ENCODE measurements around the gene TROAP.

The TROAP gene

DNA sequence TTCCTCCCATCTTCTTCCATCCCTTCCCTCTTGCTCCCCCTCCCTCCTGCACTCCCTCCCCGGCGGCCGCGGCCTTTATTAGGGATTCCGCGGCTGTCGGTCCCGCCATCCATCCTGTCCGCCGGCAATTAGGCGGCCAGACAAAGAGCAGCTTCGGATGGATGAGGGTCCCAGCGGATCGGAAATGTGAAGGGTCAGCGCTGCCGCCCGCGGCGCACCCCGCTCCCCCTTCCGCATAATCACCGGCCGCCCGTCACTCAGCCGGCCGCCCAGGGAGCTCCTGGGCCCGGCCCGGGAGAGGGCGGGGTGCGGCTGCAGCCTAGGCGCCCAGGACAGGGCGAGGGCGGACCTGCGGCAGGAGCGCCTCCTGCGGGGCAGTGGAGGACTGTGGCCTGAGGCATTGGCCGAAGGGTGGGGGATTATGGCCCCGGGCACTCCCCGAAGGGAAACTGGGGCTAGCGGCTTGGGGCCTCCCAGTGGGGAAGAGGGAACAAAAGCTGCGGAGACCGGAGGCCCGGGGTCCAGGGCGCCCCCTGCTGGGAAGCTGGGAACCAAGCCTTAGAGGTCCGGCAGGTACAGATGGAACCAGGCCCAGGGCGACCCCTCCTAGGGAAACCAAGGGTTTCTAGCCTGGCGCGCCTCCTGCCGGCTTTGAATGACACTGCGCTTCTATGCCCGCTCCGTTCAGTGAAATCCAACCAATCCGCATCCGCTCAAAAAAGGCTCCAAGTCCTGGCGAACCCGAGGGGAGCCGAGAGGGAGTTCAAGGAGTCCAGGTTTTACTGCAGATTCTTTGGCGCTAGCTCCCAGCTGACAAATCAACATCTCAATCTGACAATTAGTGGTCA lies 19.2 kb downstream of the TROAP start:
- DNase-seq (ENCODE audit: low read depth in 2 of 2): peak; percentile 60 to 73

DNA sequence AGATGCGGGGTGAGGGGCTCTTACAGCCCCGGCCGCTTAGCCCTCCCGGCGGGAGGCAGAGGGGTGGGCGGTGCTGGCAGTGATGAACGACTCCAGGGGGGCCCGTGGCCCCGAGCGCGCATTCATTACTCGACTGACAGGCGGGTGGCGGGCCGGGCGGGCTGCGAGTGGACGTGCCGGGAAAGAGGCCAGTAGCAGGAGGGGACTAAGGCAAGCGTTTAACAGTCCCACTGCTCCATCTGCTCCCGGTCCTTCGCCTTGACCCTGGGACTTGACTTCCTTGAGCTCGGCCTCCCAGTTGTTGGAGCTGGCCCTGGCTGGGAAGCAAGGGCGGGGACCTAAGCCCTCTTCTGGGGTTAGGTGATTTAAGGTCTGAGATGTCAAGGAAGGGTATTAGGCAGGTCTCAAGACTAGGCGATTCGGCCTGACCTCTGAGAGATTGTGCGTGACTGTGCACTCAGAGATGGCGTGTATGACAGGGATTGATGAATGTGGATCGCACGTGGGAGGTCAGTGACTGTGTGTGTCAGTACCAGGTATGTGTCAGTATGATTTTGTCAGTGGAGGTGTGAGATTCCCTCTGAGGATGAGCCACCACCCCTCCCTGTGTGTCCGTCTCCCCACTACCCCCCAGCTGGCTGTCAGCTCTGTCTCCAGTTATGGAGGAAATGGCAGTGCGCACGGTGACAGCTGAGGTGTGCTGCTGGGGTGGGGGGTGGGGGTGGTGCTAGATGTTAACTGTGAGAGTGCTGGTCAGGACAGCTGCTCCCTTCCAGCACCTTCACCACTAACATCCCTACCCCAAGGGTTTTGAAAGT lies 20.1 kb downstream of the TROAP start:
- DNase-seq (ENCODE audit: low read depth in 2 of 2): peak in 1 of 2 donors; percentile 50

DNA sequence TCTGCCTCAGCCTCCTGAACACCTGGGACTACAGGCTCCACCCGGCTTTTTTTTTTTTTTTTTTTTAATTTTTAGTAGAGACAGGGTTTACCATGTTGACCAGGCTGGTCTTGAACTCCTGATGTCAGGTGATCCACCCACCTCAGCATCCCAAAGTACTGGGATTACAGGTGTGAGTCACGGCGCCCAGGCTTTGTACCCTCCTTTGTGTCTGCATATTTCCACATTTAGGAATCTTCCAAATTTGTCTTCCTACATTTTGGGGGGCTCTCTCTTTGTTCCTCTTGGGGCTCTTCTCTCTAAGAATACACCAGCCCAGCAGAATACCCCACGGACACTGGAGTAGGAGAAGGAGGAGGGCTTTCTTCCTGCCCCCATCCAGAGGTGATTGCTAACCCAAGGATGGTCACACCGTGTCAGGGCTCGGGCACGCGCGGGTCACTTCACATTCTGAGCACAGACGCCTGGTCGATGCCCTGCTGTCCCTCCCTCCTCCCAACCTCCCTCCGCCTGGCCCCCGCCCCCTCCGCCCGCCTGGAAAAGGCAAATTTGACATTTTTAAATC lies 21.5 kb downstream of the TROAP start:
- no peak for DNase-seq (ENCODE audit: low read depth in 2 of 2)

DNA sequence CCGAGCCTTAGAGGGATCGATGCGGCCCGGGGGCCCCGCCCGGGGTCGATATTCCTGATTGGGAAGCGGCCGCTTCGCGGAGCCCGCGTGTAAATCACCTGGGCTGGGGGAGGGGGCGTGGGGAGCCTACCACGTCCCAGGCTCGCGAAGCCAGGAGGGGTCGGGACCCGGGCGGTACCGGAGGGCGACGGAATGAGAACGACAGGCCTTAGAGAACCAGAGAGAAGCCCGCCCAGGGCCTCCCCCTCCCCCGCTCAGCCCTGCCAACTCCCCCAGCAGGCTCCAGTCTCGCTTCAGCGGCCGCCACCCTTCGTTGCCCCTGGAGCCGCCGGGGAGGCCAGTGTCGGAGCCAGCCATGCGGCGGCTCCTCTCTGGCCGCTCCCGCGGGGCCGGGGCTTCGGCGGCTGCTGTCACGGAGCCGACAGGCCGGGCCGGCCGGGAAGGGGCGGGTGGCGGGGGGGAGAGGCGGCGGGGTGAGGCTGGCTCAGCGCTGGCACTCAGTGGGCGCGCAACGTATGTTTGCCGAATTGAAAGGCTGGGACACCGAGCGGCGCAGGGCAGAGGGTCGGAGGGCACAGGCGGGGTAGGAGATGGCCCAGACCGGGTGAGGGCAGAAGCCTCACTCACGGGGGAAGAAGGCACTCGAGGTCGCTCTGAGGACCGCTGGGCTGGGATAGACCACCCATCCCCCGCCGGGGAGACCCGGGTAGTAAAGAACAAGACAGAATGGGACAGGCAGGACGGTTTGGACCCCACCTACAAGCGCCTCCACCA lies 22.2 kb downstream of the TROAP start:
- no peak for DNase-seq (ENCODE audit: low read depth in 2 of 2)

DNA sequence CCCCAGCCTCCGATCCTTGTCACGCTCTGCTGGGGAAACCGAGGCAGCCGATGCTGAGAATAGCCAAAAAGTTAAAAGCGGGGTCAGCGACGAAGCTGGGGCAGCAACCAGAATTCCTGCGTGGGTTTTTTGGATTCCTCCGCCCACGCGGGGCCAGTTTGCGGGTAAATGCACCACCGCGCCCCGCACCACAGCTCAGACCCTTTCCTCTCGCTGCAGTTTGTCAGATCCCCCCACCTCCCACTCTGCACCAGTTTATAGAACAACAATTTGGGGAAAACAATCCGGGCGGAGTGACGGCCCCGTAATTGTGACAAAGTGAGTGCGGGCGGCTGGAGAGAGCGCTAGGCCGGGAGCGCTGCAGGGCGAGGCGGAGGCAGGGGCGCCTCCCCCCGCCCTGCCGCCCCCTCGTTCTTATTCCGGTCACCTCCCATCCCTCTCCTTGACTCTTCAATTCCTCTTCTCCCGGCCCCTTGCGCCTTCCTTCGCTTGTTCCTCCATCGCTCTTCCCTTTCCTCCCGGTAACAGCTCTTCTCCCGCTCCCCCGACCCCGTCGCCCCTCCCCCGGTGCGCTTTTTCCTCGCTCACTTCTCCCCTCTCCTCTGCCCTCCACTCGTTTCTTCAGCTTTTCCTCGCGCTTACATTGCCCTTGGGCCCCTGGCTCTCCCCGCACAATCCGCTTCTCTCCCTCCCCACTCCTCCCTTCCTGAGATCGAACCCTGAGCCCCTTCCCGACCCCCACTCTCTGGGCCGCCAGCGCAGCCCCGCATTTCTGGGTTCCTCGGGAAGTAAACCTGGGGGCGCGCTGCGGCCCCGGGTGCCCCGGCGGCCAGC lies 23.0 kb downstream of the TROAP start:
- no peak for DNase-seq (ENCODE audit: low read depth in 2 of 2)

DNA sequence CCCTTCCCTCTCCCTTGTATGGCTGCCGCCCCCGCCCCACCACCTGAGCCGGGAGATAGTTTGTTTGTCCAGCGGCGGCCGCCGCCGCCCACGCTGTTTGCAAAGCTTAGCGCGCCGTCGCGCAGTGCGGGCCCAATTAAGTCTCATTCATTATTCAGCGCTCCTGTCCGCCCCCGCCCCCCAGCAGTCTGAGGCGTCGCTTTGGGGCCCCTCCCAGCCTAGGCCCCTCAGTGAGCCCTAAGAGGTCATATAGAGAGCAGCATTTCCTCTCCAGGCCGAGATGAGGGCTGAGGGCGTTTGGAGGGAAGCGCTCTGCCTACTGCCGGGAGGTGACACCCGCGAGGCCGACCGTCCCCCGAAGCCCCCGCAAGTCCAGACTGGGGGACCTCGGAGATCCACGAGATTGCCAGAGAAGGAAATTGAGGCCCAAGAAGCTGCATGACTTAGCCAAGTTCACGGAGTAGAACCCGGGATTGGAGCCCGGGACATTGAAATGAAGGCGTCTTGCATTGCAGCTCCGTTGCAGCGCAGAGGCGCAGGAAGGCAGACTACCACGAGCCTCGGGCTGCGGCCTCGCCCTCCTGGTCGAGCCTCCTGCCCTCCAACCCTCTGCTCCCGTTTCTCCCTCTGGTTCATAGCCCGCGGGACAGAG lies 23.7 kb downstream of the TROAP start, which contains the start of gene DNAJC22:
DNAJC22 (plus strand) TSS at position 230 of the 652 bp plus-strand sequence. CDS start 1,985 bp downstream, outside the sequence.
- no peak for DNase-seq (ENCODE audit: low read depth in 2 of 2)

DNA sequence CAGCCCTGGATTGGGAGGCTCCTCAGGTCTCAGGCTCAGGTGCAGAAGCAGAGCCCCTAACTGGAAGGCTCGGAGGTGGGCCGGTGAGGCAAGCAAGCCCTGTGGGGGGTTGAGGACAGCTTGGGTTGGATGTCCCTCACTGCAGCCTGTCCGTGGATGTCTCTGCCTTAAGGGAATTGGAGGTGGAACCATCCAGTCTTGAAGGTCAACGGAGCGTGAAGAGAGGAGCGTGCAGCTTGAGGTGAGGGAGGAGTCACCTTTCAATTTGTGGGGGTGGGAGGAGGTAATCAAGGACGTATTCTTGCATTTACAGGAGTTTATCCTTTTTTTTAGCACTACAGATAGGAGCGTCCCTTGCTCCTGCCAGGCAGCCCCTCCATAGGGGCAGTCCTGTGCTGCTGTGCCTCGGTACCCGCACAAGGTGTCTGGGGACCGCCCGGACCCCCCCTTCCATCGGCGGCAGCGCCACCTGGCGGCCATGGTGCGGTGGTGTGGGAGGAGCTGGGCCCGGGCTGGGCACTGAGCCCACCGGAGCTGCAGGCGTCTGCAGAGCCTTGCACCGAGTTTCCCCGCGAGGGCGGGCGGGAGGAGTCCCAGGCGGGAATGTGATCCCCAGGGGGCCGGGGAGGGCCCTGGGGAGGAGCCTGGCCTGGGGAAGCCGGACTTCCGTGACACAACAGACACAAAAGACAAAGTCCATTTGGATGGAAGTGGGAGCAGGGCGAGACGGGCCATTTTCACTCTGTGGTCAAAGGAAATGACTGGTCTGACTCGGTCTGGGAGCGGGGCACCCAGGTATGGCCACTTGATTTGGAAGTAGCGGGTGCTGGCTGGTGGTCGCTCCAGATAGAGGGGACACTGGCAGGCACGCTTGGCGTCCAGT lies 24.5 kb downstream of the TROAP start:
- DNase-seq (ENCODE audit: low read depth in 2 of 2): peak; percentile 74 to 76

DNA sequence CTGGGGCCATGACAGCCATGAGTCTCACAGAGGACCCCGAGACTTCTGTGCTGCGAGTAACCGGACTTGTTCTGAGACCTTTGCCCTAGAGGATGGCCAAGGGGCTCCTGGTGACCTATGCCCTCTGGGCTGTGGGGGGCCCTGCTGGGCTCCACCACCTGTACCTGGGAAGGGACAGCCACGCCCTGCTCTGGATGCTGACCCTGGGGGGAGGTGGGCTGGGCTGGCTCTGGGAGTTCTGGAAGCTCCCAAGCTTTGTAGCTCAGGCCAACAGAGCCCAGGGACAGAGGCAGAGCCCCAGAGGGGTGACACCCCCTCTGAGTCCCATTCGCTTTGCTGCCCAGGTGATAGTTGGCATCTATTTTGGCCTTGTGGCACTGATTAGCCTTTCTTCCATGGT lies 25.7 kb downstream of the TROAP start:
- no peak for DNase-seq (ENCODE audit: low read depth in 2 of 2)

DNA sequence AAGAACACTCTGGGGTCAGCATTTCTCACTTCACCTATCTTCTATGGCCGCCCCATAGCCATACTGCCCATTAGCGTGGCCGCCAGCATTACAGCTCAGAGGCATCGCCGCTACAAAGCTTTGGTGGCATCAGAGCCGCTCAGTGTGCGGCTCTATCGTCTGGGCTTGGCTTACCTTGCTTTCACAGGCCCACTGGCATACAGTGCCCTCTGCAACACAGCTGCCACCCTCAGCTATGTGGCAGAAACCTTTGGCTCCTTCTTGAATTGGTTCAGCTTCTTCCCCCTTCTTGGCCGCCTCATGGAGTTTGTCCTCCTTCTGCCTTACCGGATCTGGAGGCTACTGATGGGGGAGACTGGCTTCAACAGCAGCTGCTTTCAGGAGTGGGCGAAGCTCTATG lies 26.2 kb downstream of the TROAP start:
- DNase-seq (ENCODE audit: low read depth in 2 of 2): no peak

DNA sequence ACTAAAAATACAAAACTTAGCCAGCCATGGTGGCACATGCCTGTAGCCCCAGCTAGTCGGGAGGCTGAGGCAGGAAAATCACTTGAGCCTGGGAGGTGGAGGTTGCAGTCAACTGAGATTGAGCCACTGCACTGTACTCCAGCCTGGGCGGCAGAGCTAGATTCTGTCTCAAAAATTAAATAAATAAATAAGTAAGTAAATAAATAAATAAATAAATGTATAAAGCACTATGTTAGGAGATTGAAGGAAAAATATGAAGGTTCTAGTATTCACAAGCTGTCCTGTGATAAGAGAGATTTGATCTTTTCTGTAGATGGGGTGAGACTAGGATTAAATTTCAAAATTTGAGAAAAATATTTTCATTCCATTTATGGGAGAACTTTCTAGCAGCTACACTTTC lies 29.3 kb downstream of the TROAP start:
- no peak for DNase-seq (ENCODE audit: low read depth in 2 of 2)

DNA sequence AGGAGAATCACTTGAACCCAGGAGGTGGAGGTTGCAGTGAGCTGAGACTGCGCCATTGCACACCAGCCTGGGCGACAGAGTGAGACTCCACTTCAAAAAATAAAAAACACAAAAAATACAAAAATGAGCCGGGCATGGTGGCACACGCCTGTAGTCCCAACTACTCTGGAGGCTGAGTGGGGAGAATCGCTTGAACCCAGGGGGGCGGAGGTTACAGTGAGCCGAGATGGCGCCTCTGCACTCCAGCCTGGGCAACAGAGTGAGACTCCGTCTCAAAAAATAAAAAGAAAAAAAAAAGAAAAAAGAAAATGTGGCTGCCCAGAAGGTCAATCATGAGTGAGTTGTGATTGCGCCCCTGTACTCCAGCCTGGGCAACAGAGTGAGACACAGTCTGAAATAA lies 32.9 kb downstream of the TROAP start:
- no peak for DNase-seq (ENCODE audit: low read depth in 2 of 2)

DNA sequence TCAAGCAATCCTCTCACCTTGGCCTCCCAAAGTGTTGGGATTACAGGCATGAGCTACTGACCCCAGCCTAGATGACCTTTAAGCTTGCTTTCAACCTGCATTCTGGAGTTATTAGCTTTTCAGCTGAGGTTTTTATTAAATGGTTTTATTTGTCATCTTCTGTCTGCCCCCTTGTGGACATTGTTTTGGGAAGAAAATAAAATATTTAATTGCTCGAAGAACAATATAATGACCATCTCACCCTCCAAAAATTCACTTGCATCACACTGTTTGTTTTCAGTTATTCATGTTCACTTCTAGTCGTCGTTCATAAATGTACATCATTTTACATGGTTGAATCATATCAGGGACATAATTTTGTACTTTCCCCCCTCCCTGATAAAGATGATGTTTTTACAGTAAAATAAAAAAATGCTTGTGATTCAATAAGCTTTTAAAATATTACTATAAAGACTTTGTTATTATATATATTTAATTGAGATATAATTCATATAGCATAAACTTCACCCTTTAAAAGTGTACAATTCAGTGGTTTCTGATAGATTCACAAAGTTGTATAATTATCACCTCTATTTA lies 34.1 kb downstream of the TROAP start:
- no peak for DNase-seq (ENCODE audit: low read depth in 2 of 2)

DNA sequence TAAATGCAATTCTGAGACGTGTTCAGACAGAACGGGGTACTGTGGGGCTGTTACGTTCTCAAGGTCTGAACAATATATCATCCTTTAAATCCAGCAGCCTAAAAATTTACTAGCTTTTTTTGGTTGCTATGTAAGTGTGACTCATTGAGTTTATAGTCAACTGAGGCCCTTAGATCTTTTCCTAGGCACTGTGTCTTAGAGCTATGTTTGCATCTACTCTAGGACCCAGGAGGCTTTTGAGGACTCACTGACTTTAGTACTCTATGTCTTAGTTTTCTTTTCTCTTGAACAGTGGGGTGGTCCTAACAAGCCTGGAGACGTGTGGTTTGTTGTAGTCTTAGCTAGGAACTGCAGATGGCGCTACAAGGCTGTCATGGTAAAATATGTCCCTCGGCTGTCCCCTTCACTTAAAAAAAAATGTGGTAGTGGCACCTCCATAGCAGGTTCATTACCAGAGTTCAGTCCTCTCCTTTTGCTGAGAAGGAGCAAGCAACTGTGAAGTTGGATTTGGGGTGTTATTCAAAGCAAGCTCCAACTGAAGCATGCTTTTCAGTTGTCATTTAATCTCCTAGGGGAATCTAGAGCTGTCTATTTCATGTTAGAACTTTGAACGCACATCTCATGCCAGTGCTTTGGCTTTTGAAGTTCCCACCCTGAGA lies 35.6 kb downstream of the TROAP start:
- DNase-seq (ENCODE audit: low read depth in 2 of 2): no peak

DNA sequence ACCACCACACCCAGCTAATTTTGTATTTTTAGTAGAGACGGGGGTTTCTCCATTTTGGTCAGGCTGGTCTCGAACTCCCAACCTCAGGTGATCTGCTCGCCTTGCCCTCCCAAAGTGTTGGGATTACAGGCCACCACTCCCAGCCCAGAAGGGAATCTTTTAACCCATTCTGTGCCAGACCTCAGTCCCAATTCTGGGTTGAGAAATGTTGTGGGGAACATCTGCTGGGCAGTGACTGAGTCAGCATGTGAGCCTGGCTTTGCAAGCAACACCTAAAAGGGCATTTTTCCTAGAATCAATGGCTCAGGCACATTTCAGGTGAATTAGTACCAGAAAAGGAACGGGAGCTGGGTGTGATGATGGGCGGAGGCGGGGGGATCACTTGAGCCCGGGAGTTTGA lies 36.6 kb downstream of the TROAP start:
- no peak for DNase-seq (ENCODE audit: low read depth in 2 of 2)

DNA sequence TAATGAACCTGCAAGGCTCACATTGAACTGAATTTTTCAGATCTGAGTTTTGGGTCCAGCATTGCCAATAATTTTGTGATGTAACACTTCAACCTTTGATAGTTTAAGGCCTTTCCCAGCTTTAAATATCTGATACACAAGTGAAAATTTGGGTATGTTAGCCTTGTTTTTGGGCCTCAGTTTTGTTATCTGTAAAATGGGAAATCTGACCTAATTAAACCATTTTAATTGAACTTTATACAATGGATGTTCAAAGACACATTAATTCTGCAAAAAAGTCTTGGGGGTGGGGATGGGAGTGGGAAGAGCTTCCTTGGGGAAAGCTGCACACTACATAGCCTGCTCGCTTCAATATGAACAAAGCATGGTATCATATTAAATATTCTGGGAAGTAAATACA lies 39.0 kb downstream of the TROAP start:
- no peak for DNase-seq (ENCODE audit: low read depth in 2 of 2)

DNA sequence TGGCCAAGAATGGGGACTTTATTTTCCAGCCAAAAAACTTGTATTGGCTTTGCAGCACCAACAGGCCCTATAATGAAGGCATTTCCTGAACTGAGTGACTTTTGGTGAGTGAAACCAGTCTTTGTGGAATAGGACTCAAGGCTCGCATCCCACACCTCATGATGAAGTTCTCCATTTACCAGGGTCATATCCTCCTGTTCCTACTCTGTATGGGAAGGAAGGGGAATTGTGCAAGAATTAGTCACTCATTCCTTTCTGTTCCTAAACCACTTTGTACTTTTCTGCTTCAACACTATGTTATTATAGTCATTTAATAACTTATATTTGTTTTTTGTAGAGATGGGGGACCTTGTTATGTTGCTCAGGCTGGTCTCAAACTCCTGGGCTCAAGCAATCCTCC lies 41.9 kb downstream of the TROAP start:
- DNase-seq (ENCODE audit: low read depth in 2 of 2): no peak

DNA sequence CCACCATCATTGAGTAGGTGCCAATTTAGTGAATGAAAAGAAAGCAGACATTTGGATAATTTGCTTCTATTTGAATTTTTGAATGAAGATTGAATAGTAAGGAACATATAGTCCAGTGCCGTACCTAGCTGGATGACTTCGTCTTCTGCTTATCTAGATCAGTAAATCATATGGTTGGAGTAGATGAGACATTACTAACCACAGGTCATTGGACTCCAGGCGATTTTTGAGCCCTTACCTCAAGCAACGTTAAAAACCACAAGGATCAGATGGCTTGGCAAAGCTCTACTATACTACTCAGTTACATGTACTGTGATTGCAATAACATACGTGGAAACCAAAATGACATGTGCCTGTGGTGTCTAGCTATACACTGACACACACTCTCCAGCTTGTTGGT lies 42.5 kb downstream of the TROAP start:
- no peak for DNase-seq (ENCODE audit: low read depth in 2 of 2)

DNA sequence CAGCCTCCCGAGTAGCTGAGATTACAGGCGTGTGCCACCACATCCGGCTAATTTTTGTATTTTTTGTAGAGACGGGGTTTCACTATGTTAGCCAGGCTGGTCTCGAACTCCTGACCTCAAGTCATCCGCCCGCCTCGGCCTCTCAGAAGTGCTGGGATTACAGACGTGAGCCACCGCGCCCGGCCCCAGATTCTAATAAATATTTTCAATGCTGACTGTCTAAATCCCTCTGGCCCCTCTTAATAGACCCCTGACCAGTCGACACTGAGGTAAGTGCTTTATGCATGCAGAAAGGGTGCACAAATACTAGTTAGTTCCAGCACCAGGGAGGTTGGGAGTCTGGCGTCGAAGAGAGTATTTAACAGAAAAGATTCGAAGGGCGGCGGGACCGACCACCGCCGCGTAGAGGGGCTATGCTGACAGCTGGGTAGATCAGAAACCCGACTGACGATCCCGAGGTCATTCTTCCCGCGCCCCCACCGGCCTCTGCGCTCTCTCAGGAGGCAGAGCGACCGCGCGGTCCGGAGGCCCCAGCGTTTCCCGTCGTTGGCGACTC lies 43.1 kb downstream of the TROAP start:
- no peak for DNase-seq (ENCODE audit: low read depth in 2 of 2)
